Esophagus squamous epithelium (tissue), 4 donors: ENCODE measurements around the gene PRDM2.

Experiments
- POLR2A ChIP-seq, 4 donors: fragments of 450-650 bp; IDR thresholded peaks; one replicate each; pipeline ENCODE4 v1.6.1; 2017; ENCODE audit warnings: antibody characterized with exemption in 4 of 4, mild to moderate bottlenecking in 4 of 4, moderate library complexity in 3 of 4
- TF ChIP-seq, protein P1 (sequence below), 6 experiments: fragments of 450-650 bp in 4 of 6; fragments of 200-600 bp in 2 of 6; sonication (generic) in 2 of 6; IDR thresholded peaks; one replicate each; pipeline ENCODE4 v1.5.1; 2016 to 2019; ENCODE audit warnings: antibody characterized with exemption in 6 of 6, mild to moderate bottlenecking in 4 of 6, moderate library complexity in 4 of 6

DNA sequence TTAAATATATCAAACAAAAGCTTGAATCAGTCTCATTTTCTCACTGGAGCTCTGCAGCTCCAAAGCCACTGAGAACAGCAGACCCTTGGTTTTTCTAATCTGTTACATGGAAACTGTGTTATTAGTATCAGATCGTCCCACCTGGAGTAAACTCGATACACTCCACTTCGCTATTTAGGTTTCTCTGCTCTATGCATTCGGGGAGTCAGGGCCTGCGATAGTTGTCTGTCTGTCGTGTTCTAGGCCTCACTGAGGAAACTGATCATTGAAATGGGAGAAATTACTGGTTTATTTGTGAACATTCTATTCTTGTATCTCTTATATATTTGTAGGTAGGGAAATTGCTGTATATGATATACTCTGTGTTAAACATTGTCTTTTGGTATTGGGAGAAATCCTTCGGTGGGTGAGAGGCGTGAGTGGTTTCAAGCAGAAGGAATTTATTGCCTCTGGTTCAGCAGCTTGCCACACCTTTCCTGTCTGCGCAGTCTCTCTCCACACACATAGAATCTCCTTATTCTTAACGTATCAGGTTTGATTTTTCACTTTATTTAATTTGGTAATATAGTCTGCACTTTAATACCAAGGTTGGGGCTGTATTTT, 8.5 kb downstream of the PRDM2 start:
- TF ChIP-seq POLR2A (IDR thresholded peaks at IDR 0.05) = no peak
- TF ChIP-seq, protein P1, sequence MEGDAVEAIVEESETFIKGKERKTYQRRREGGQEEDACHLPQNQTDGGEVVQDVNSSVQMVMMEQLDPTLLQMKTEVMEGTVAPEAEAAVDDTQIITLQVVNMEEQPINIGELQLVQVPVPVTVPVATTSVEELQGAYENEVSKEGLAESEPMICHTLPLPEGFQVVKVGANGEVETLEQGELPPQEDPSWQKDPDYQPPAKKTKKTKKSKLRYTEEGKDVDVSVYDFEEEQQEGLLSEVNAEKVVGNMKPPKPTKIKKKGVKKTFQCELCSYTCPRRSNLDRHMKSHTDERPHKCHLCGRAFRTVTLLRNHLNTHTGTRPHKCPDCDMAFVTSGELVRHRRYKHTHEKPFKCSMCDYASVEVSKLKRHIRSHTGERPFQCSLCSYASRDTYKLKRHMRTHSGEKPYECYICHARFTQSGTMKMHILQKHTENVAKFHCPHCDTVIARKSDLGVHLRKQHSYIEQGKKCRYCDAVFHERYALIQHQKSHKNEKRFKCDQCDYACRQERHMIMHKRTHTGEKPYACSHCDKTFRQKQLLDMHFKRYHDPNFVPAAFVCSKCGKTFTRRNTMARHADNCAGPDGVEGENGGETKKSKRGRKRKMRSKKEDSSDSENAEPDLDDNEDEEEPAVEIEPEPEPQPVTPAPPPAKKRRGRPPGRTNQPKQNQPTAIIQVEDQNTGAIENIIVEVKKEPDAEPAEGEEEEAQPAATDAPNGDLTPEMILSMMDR (IDR thresholded peaks at IDR 0.05) = no peak
